HG02884 (cell line): ENCODE measurements around the gene PLEKHN1.

Experiments used
- ATAC-seq: cut with Tn5 transposase; IDR thresholded peaks from one replicate; pipeline ENCODE4 v1.9.1; 2021; ENCODE audit warnings: mild to moderate bottlenecking, moderate library complexity; ENCODE audit not compliant: unreplicated experiment

The PLEKHN1 gene

DNA sequence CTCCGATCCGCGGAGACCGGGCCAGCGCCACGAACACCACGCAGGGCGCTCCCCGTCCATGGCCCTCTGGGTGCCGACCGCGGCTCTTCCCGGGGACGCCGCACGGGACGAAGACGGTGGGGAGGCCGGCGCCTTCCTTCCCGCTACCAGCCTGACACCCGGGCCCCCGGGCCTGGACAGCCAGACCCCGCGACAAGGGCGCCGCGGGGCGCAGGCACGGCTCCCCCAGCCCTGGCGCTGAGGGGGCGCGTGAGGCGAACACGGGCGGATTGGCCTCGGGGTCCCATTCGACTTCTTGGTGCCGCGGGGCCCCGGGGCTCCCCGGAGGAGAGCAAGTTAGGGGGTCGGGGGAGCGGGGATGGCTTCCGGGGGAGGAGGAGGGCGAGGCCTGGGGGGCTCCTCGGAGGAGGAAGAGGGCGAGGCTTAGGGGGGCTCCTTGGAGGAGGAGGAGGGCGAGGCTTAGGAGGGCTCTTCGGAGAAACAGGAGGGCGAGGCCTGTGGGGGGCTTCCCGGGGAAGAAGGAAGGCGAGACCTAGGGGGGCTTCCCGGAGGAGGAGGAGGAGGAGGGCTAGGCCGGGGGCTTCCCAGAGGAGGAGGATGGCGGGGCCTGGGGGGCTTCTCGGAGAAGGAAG is 6.4 kb upstream of the PLEKHN1 start:
- no peak for ATAC-seq

DNA sequence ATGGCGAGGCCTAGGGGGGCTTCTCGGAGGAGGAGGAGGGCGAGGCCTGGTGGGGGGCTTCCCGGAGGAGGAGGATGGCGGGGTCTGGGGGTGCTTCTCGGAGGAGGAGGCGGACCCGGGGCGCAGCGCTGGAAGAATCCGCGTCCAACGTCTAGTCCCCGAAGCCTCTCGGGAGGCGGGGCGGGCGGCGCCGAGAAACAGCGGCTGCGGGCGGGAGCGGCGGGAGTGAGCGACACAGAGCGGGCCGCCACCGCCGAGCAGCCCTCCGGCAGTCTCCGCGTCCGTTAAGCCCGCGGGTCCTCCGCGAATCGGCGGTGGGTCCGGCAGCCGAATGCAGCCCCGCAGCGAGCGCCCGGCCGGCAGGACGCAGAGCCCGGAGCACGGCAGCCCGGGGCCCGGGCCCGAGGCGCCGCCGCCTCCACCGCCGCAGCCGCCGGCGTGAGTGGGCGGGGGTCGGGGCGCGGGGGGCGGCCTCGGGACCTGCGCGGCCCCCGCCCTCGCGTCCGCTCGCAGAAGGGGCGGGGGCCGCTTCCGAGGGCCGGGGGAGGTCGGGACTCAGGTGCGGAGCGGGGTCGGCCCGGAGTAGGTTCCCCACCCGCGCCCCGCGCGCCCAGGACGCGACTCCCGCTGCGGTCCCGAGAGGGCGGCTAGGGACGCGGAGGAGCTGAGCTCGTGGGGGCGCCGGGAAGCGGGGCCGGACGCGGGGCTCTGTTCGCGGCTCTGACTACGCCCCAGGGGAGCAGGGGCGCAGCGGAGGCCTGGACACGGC is 5.7 kb upstream of the PLEKHN1 start, which contains the start of gene KLHL17:
Gene KLHL17, plus strand, starts transcription at position 222 of the 769 bp plus-strand sequence. Its CDS starts 110 bp downstream, at position 332.
- no peak for ATAC-seq

DNA sequence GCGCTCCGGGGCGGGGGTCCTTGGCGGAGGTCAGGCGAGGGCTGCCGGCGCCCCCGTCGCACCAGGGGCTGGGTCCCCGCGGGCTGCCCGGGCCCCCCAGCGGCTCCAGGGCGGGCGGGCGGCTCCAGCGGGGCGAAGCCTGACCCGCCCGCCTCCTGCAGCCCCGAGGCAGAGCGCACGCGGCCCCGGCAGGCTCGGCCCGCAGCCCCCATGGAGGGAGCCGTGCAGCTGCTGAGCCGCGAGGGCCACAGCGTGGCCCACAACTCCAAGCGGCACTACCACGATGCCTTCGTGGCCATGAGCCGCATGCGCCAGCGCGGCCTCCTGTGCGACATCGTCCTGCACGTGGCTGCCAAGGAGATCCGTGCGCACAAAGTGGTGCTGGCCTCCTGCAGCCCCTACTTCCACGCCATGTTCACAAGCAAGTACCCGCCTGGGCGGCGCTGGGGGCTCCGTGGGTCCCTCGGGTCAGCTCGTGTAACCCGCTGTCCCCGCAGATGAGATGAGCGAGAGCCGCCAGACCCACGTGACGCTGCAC is 5.1 kb upstream of the PLEKHN1 start:
- no peak for ATAC-seq

DNA sequence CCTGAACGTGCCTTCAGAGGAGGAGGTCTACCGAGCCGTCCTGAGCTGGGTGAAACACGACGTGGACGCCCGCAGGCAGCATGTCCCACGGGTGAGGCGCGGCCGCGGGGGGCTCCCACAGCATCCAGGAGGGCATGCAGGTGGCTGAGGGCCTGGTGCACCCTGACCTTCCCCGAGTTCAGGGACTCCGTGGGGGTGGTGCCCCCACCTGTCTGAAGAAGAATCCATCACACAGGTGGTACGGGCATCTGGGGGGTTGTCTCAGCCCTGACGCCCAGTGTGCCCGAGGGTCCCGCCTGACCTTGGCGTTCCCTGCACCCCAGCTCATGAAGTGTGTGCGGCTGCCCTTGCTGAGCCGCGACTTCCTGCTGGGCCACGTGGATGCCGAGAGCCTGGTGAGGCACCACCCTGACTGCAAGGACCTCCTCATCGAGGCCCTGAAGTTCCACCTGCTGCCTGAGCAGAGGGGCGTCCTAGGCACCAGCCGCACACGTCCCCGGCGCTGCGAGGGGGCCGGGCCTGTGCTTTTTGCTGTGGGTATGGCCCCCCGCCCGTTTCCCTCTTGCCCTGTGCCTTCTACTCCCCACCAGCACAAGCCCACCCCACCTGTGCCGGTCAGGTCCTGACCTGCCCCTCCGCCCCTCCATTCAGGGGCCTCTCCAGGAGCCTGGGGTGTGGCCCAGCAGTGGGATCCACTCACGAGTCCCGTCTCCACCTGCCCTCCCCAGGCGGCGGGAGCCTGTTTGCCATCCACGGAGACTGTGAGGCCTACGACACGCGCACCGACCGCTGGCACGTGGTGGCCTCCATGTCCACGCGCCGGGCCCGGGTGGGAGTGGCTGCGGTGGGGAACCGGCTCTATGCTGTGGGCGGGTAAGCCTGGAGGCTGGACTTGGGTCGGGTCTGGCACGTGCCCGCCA is 3.6 kb upstream of the PLEKHN1 start:
- ATAC-seq: no peak

DNA sequence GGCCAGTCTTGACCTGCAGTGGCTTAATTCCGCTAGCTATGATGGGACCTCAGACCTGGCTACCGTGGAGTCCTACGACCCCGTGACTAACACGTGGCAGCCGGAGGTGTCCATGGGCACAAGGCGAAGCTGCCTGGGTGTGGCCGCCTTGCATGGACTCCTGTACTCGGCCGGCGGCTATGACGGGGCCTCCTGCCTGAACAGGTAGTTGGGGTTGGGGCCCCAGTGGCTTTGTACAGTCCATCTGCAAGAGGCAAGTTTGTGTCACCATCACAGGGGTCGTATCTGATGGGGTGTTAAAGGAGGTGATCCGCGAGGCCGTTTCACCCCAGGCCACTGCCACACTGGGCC is 3.0 kb upstream of the PLEKHN1 start:
- ATAC-seq: no peak

DNA sequence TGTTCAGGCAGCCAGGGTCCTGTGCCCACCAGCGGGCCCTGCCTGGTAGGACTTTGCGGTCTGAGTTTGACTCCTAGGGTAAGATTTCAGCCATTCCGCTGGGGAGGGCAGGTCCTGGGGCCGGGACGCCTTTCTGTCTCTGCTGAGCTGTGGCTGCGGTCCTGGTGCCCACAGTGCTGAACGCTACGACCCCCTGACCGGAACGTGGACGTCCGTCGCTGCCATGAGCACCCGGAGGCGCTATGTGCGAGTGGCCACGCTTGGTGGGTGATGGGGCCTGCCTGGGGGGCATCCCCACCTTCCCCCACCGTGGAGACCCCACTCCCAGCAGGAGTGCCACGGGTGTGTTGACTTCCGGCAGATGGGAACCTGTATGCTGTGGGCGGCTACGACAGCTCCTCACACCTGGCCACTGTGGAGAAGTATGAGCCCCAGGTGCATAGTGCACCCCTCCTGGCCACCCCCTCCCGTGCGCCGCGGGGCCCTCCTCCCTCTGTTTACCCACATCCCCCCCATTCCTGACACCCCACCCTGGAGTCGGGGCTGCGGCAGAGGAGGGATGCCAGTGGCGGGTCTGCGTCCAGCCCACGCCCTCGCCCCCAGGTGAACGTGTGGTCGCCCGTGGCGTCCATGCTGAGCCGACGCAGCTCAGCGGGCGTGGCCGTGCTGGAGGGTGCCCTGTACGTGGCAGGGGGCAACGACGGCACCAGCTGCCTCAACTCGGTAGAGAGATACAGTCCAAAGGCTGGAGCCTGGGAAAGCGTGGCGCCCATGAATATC is 2.3 kb upstream of the PLEKHN1 start:
- no peak for ATAC-seq

DNA sequence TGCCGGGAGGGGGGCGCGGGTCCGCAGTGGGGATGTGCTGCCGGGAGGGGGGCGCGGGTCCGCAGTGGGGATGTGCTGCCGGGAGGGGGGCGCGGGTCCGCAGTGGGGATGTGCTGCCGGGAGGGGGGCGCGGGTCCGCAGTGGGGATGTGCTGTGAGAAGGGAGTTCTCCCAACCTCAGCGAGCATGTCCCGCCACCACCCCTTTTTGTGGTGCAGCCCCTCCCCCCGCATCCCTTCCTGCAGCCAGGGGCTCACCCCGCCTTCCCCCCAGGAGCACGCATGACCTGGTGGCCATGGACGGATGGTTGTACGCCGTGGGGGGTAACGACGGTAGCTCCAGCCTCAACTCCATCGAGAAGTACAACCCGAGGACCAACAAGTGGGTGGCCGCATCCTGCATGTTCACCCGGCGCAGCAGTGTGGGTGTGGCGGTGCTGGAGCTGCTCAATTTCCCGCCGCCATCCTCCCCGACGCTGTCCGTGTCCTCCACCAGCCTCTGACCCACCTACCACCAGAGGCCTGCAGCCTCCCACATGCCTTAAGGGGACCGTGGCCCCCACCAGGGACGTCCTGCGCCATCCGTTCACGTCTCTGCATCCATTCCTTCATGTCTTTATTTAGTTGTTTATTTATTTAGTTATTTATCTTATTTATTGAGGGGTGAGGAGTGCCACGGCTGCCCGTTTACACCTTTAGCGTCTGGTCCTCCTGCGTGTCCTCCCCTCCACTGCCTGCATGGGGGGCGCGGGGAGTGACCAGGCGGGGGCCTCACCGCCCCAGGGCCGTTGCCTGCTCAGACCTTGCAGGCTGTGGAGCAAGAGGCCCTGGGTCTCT is 1.4 kb upstream of the PLEKHN1 start:
- no peak for ATAC-seq

DNA sequence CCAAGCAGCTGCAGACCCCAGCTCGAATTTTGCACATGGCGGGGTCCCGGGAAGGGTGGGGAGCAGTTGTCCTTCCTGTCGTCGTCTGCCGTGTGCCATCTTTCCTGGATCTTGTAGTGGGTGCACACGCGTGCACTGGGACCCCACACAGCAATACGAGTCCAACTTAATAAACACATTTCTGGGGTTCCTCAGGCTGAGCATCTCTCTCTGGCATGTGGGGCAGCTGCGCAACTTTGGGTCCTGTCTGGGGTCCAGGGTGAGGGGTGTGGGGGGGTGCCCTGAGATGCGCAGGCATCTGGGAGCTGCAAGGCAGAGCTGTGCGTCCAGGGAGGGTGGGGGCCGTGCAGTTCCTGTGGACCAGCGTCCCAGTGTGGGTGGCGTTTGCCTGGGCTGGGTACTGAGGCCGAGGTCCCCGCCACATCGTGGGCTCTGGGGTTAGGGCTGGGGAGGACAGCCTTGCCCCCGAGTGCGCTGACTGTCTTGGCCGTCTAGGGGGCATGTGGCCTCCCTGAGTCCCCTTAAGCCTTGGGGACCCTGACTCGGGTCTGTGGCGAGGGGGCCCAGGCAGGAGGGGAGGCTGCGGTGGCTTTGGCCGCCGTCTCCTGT is 652 bp upstream of the PLEKHN1 start:
- no peak for ATAC-seq

DNA sequence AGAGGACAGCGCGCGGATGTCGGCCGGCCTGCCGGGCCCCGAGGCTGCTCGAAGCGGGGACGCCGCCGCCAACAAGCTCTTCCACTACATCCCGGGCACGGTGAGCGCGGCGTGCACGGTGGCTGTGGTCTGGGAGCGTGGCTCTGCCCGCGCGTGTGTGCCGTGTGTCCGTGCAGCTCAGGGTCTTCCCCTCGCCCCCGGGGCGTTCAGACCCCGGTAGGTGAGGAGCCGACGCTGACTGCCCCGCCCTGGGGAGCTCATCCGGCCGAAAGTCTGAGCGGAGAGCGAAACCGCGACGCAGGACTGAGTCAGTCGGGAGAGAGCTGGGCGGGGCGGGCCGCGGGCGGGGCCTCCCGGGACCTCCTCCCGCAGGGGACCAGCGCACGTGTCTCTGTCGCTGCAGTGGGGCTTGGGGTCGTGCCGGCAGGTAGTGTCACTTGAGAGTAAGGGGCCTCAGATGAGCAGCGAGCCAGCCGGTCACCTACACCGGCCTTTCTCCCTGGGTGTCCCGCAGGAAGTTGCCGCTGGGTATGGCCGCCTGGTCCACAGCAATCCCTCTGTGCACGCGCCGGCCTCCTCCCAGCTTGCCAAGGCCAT is 520 bp downstream of the PLEKHN1 start:
- no peak for ATAC-seq

DNA sequence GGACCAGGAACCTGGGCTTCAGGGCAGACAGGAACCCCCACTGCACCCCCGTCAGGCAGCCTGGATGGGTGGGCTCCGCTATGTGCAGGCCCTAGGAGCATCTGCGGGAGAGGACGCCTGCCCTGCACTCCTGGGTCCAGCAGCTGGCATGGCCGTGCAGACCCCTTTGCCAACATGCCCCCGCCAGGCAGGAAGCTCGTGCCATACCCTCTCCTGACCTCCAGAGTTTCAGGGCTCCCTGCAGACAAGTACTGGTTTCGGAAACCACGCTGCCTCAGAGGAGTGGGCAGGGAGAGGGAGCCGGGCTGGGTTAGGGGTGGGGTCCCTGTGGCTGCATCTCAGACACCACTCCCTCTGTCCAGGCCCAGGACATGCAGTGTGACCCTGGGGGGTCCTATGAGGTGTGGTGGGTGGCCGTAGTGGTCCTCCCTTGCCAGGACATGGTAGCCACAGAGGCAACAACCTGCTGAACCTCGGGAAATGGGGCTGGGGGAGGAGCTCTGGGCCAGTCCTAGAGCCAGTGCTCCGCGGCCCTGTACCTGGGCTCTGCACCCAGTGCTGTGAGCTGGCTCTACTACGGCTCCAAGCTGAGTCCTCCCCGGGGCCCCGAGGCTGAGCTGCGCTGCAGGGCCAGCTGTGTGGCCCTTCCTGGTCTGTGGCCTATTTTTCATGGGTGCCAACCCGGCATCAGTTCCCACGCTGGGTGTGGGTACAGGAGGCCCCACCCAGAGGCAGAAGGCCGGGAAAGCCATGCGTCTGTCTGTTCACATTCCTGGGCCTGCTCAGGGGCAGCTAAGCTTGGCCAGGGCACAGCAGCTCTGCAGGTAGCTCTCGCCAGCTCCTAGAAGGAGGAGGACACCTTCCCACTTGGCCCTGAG is 1.4 kb downstream of the PLEKHN1 start:
- no peak for ATAC-seq

DNA sequence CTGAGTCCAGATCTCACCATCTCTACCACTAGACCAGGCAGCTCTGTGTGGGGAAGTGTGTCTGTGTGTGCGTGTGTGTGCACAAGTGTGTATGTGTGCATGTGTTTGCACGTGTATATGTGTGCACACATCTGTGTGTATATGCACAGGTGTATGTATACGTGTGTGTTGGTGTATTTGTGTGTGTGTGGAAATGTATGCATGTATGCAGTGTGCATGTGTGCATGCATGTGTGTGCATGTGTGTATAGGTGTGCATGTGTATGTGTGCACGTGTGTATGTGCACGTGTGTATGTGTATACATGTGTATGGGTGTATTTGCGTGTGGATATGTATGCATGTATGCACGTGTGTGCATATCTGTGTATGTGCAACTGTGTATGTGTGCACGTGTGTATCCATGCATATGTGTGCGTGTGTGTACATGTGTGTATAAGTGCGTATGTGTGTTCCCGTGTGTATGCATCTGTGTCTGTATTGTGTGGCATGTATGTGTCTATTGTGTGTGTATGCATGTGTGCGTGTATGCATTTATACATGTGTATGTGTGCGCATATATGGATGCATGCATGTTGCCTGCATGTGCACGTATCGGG is 3.1 kb downstream of the PLEKHN1 start:
- no peak for ATAC-seq

DNA sequence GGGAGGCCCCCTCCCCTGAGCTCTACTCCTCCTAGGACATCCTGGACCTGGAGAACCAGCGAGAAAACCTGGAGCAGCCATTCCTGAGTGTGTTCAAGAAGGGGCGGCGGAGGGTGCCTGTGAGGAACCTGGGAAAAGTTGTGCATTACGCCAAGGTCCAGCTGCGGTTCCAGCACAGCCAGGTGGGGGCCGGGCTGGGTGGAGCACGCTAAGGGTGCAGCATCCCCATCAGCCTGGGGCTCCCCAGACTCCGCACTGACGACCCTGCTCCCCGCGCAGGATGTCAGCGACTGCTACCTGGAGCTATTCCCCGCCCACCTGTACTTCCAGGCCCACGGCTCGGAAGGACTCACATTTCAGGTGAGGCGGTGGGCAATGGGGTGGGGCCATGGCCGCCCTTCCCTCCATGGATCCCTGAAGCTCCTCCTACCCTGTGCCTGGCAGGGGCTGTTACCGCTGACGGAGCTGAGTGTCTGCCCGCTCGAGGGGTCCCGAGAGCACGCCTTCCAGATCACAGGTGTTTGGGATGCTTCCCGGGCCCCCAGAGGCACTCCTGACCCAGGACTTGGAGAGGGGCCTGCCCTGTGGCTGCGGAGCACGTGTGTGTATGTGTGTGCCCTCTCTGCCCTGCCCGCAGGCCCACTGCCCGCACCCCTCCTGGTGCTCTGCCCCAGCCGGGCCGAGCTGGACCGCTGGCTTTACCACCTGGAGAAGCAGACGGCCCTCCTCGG is 4.1 kb downstream of the PLEKHN1 start:
- ATAC-seq: no peak

DNA sequence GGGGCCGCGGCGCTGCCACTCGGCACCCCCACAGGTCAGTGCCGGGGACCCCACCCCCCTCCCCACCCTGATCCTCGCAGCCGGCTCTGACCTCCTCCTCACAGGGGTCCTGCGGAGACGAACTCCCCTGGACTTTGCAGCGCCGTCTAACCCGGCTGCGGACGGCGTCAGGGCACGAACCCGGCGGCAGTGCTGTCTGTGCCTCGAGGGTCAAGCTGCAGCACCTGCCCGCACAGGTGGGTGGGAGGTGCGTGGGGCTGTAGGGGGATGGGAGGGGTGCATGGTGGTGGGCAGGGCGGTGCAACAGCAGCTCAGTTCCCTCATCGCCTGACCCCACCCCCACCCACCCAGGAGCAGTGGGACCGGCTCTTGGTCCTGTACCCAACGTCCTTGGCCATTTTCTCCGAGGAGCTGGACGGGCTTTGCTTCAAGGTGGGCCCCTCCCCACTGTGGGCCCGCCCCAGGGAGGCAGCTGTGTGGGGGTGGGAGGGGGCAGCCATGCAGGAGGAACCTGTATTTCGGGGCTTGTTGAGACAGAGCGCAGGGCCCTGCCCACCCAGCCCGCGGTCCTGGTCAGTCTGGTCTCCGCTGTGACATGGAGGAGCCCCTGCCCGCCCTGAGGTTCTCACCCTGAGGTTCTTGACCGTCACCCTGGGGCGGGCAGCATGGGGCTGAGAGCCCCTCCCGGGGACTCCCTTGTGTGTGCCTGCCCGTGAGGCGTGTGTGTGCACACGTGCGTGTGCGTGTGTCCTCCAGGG is 4.9 kb downstream of the PLEKHN1 start:
- no peak for ATAC-seq

DNA sequence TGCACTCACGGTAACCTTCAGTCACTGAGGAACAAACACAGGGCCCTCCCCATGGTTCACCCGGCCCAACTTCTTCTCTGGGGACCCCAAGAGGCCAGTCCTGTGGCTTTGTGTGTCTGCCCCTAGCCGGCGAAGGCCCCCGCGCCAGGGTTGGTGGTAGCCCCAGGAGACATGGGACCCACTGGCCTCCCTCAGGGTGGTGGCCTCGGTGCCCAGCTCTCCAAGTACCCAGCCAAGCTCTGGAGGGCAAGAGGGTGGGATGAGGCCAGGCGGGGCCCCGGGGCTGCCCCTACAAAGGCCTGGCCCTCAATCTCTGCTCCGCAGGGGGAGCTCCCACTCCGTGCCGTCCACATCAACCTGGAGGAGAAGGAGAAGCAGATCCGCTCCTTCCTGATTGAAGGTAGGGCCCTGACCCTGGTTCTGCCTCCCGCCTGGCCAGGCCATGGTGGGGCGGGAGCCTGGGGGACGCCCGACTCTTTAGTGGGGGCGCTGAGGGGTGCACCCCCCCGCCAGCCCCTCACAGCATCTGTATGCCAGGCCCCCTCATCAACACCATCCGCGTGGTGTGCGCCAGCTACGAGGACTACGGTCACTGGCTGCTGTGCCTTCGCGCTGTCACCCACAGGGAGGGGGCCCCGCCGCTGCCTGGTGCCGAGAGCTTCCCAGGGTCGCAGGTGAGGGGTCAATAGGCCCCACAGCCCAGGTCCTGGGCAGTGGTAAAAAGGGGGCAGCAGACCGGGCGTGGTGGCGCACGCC is 5.6 kb downstream of the PLEKHN1 start:
- ATAC-seq: no peak

DNA sequence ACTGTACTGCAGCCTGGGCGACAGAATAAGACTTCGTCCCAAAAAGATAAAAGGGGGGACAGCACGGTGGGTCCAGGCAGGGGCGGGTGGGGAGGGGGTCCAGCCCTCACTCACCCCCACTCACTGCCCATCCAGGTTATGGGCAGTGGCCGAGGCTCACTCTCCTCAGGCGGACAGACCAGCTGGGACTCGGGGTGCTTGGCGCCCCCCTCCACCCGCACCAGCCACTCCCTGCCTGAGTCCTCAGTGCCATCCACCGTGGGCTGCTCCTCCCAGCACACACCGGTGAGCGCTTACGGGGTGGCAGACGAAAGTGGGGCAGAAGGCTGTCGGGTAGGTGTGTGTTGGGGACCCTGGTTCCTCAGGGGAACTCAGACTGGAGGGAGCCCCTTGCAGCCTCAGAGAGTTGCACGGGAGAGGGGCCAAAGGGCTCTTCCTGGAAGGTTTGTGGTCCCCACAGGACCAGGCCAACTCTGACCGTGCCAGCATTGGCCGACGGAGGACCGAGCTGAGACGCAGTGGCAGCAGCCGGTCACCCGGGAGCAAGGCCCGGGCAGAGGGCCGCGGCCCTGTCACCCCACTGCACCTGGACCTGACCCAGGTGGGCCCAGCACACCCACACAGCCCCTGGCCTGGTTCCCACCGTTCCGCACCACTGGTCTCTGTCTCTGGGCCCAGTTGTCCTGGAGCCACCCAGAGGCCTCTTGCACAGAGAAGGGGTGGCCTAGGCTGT is 6.6 kb downstream of the PLEKHN1 start:
- ATAC-seq: no peak
